Suppressor macrophage treated with lipopolysaccharide for 4 hours (primary cell): ENCODE measurements around the gene SLC3A2.

ENCODE experiments used
- DNase-seq: peaks from one replicate; pipeline ENCODE4 v3.0.0-alpha.2; 2020

SLC3A2 gene

DNA sequence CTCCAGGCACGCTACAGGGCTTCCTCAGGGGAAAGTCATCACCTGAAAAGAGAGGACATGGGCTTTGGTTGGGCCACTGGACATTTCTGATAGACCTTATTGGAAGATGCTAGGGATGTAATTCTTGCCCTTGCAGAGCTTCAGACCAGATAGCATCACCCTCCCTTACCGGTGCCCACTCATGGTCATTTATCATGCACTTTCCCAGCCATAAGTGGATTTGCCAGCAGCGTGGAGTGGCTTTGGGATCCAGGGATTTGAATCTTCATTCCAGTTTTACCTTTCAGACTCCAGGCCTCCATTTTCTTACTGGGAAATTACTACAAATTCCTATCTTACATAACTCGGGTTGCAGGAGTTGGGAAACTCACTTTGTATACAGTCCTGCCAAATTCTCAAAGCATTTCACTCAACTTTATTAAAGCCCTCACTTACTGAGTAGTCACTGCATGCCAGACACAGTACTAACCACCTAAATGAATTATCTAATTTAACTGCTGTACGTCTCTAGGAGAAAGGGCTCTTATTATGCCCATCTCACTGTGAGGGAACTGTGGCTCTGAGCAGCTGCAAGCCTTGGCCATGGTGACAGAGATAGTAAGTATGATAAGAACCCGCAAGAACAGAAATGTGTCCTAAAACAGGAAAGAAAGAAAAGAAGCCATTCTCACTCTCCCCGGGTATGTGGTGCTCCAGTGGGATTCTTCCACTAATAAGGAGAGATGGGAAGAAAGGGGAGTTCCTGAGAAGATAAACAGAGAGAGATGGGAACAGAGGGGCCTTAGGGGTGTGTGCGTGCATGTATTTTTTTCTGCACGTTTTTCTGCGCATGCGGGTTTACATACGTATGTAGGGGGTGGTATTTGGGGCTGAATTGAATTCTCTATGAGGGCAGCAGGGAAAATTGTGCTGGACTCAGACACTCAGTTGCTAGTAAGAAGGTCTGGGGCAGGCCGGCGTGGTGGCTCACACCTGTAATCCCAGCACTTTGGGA is 30.7 kb downstream of the SLC3A2 start:
- no peak for DNase-seq

DNA sequence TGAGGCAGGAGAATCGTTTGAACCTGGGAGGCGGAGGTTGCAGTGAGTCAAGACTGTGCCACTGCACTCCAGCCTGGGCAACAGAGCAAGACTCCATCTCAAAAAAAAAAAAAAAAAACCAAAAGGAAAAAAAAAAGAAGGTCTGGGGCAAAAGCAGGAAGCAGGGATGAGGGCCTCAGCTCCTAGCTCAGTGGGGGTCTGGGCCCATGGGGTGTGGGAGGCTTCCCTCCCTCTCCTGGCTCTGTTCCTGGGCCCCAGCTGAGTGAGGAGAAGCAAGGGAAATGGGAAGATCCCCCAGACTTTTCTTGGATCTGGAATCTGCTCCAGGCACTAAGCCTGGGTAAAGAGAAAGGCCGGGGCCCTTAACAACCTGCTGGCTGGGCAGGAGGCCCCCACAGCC is 31.6 kb downstream of the SLC3A2 start:
- DNase-seq, result no peak

DNA sequence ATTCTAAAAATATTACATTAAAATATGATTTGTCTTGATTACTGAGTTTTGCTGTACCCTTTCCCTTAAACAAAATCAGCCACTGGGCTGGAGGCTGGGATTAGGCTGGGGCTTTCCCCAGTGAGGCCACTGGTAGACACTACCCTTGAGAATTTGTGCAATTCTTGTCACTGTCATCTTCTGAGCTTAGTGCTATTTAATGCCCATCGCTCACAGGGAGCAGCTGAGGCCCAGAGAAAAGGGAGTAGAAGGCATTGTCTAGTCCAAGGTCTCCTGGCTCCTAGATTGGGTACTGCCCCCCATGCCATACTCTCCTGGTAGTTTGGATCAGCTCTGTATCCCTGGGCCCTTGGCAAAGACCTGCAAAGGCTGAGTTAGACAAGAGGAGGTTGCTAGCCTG is 33.7 kb downstream of the SLC3A2 start:
- DNase-seq, result no peak

DNA sequence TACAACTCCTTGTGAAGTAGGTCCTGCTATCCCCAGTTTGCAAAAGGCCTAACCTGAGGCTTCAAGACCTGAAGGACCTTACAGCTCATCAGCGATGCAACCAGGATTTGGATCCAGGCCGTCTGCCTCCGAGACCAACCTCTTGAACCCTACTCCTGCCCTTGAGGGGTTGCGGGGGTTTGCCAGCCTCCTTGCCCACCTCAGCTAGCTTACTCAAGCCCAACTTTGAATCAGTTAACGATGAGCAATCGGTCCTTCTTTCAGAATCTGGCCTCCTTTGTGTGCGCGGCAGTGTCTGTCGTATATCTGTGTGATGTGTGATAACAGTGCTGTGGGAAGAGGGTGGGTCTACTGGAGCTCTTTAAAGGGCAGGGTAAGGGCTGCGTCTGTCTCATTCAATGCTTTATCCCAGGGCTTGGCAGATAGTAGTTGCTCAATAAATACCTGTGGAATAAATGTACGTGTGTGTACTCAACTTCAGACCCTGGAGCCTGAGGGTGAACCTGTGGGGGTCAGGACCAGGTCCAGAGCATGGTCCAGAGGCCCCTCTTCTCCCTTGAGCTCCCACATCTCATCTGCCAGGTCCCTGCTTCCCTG is 37.3 kb downstream of the SLC3A2 start:
- no peak for DNase-seq

DNA sequence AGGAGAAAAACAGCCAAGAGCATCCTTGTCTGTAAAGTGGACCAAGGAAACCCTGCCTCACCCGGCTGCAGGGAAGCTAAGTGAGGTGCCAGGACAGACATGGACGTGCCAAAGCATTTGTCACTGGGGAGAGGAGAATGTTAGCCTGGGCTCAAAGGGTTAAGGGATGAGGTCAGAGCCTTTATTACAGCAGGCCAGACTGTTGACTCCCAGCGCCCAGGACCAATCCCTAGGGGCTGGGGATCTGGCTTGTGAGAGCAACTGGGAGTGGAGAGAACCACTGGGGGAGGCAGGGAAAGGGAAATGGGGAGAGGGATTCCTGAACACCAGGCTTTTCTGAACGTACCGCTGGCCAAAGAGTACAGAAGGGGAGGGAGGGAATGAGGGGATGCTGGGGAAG is 37.8 kb downstream of the SLC3A2 start:
- no peak for DNase-seq

DNA sequence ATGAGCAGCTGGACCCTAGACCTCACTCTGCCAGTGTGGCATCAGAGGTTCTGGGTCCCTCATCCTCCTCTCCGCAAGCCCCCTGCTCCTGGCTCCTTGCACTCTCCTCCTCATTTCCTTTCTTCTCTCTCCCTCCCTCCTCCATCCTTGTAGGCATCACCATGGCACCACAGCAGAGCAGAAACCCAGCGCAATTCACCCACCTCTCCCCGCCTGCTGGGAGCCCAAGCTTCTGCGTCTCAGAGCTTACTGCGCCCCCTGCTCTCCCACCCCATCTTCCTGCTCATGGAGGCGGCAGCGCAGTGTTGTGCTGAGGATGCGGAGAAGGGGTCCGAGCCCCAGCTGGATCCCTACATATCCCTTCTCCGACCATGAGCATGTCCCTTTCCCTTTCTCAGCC is 38.8 kb downstream of the SLC3A2 start:
- DNase-seq, result no peak

DNA sequence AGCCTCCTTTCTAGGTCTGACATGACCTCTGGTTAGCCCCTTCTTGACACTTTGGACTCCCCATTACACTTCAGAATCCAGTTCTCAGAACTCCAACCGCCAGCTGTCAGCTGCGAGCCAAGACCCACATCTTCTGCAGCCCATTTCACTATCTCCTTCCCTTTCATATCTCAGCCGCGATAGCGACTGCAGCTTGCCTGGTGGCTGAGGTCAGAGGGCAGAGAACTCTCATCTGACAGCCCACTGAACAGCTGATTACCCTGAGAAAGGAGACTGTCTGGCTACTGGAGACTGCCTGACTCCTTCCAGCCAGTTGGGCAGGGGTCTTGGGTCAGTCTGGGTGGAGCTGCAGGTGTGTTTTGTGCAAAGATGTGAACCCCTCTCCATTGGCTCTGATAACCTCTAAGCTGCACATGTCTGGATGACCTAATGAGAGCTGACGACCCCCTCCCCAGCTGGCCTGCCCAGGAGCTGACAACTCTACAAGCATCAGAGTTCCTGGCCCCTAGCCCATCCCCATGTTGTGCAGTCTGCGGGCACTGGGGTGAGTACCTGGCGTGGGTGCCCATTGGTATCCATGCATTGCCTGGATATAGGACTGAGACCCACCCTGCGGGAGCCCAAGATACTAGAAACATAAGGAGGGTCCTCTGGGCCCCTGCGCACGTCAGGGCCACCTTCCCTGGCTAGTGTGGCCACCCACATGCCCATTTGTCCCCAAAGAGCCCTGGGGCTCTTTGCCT is 39.4 kb downstream of the SLC3A2 start:
- no peak for DNase-seq

DNA sequence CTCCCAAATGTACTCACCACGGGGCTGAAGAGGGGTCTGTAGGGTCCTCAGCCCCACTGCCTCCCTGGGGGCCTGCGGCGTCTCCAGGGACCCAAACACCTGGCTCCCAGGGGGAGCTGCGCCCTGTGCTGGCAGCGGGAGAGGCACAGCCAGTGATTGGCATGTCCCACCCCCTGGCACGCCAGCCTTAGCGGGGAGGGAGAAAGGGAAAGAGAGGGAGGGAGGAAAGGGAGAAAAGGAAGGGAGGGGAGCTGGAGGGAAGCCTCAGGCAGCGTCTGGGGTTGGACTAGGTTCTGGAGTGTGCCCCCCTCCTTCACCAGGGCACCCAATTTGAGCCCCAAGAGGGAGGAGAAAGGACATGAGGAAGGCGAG is 40.5 kb downstream of the SLC3A2 start, which contains the start of gene CHRM1:
TSS of gene CHRM1 (minus strand) at position 163 of the 372 bp plus-strand sequence. CDS start 10,263 bp downstream, outside the sequence.
- no peak for DNase-seq

DNA sequence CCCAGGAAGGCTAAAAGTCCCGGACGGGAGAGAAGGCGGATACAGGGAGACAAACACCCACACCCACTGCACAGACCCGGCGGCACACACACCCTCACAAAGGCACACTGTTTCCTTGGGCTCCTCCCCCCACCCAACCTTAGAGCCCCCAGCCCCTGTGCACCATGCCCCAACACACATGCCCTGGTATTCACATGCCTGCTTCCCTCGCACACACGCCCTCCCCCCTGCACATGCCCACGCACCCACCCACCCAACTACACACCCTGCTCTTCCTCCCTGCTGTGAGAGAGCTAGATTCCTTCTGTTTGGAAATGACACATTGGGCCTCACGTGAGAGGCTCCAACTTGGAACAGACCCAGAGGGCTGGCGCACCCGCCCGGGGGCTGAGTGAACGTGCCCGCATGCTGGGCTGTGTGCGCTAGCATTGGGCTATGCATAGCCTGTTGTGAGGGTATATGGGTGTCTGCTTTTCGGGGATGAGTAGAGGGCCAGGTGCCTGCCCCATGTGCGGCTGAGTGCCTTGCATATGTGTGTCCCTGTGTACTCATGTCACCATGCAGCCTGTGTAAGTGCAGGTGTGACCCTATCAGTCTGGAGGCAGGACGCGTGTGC is 41.0 kb downstream of the SLC3A2 start:
- no peak for DNase-seq

DNA sequence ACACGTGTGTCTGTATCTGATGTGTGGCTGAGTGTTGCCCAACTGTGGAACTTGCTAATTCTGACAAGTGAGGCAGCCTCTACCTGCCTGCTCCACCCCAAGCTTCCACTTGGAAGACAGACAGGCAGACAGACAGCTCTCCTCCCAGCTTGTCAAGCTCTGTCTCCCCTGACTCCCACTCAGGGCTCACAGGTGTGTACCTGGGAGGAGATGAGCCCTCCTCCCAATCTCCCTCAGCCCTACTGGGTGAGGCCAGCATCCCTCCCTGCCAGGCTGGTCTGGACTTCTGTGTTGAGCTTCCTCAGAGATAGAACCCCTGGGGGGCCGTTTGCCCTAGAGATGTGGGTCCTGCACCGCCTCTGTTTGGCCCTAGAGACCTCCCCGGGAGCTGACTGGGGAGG is 41.5 kb downstream of the SLC3A2 start:
- no peak for DNase-seq

DNA sequence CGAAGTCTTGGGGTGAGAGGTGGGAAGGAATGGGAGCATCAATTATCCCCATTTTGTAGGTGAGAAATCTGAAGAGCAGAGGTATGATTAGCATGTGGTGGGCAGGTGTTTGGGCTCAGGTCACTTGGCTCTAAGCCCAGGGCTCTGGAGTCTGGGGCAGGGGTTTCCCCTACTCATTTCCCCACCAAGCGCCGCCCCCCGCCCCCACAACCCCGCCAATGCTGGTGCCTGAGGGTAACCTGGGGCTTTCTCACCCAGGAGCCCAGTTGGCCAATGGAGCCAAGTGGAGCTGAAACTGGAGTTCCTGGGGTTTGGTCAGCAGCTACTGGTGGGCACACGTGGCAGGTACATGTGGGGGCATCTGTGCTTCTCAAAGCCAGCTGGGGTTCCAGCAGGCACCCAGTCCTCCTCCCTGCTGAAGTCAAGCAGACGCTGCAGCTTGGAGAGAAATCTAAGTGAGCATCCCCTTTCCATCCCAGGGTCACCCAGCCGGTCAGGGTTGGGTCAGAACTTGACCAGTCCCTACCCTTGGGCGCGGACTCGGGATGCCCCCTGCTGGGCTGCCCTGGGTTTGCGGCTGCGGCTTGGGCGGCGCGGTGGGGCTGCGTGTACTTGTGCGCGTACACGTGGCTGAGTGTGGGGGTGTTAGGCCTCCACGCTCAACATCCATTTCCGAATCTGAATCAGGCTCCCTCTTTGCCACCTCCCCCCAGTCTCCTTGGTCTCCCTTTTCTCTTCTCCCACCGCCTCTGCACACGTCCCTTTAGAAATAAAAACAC is 42.1 kb downstream of the SLC3A2 start:
- DNase-seq, result peak; percentile 26

DNA sequence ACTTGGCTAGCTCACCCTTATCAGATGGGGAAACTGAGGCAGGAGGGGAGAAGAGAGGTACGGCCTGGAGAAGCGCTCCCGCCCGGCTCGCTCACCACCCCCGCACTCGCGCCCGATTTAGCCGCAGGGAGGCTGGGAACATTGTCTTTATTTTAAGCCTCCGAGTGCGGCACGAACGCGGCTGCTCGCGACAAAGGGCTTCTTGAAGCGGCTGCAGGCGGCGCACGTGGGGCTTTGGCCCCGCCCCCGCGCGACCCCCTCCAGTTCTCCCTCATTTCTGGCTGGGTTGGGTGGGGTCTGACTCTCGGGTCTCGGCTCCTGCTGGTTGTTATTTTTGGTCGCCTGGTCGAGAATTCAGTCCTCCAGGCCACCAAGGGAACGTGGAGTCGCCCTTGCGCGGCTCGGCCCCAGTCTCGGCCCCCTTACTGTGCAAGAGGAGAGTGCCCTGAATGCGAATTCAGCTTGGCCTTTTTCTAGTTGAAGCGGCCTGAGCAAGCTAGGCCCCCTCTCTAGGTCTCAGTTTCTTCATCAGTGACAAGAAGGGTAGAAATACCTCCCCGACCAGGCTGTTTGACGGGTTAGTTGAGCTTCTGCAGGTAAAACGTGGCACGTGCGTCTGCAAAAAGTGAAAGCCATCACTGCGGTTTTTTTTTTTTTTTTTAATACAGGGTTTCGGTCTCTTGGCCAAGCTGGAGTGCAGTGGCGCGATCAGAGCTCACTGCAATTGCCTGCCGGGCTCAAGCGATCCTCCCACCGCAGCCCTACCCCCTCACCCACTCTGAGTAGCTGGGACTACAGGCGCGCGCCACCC is 43.1 kb downstream of the SLC3A2 start:
- DNase-seq, result no peak

DNA sequence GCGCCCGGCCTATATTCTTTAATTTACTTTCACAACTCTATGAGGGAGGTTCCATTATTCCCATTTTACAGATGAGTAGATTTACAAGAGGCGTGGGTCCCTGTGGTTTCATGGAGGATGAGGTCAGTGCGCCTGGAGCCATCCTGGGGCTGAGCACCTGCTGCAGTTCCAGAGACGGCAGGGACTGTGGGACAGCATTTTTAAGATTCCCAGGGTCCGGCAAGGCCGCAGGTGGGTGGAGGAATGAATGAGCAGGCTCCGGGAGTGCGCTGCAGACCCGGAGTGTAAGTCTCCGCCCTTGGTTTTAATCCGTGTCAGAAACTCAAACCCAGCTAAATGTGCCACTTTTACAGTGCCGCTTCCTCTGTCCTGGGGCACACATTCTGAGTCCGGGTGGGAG is 44.6 kb downstream of the SLC3A2 start:
- no peak for DNase-seq

DNA sequence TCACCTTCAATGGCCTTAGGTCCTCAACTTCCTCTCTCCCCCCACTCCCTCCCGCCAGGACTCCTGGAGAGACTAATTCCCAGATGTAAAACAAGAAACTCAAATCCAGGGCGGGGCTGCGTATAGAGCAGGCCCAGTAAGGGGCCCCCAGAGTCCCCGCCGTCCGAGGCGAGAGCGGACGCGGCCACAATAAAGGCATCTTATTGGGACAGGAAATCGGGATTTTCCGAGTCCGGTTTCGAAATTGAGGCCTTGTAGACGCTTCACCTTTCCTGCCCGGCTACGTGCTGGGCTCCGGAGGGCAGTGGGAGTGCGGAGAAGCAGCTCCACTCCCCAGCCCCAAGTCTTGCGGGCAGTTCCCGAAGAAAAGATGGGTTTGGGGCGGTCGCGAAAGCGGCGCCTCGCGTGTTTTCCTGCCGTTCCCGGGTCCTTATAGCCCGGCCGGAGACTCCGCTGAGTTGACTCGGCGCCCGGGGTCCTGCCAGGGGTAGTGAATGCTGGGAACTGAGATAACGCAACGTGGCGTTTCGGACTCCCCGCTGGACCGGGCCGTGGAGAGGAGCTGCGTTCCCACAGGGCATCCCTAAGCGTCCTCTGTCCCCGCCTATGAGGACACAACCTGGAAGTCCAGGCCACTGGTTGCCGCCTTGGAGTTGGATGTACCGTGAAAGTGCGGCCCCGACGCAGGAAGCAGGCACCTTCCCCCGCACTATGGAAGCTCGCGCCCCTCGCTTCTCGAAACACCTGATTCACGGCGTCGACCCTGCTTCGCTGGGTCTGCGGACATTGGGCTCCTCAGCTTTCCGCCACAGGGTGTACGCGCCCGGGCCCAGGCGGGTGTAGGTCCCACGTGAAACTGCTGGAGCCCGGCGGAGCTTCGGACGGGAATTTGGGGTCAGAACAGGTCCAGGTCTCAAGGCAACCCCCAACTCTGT is 45.3 kb downstream of the SLC3A2 start:
- DNase-seq, result no peak

DNA sequence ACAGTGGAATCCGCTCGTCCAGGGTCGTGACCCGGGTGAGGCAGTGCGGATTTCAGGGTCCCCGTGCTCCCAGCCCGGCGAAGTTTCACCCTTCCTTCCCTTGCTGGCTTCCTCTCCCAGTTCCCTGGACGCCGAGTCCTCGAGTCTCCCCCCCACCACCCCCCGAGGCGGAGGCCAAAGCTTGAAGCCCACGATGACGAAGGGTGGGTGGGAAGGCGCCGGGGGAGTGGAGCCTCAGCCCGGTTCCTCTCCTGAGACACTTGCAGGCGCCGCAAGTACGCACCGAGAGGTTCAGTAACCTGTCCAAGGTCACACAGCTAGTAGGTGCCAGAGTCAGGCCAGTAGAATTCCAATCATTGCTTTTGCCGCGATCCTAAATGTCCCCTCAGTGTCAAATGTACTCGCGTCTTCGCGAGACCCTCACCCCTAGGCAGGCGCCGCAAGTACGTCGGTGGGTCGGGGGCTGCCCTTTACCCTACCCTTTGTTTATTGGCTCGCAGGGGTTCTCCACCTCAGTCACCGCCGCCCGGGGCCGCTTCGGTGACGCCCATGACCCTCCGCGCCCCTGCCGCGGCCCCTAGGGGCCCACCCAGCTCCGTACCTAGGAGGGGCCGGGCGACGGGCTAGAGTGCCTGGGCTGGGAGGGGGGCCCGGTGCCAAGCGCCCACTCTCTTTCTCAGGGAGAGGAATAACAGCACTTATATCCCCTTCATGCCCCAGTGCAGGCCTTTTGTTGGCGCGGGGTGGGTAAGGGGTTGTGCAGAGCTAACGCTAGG is 46.2 kb downstream of the SLC3A2 start:
- no peak for DNase-seq

DNA sequence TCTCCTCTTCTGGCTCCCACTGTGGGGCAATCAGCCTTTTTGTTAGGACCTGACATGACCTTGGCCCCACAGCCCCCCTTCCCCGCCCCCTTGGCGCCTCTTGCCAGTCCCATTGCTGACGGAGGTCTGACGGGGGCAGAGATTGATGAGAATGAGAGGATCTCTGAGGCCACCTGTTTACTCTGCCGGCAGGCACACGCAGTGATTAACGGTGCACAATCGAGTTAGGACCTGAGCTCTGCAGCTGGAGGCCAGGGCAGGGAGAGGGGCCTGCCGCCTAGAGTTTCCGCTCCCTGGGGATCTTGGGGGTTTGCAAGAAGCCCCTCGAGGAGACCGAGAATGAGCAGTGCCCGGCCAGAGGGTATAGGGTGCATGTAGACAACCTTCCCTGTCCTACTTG is 47.3 kb downstream of the SLC3A2 start:
- no peak for DNase-seq

DNA sequence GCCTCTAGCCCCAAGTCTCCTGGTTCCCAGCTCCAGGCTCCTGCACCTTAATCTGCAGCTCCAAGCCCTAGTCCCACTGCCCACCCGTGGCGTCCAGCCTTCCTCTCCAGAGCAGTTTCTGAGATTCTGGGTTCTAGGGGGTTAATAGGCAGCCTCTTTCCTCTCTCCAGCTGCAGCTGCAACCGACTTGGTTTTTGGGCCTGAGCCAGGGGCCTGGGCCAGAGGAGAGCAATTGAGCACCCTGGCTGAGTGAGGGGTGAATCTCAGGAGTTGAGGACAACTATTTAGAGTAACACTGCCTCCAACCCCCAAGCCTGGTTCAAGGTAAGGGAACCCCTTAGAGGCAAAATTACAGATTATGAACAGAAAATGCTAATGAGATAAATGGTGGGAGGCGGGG is 49.5 kb downstream of the SLC3A2 start:
- DNase-seq, result no peak

DNA sequence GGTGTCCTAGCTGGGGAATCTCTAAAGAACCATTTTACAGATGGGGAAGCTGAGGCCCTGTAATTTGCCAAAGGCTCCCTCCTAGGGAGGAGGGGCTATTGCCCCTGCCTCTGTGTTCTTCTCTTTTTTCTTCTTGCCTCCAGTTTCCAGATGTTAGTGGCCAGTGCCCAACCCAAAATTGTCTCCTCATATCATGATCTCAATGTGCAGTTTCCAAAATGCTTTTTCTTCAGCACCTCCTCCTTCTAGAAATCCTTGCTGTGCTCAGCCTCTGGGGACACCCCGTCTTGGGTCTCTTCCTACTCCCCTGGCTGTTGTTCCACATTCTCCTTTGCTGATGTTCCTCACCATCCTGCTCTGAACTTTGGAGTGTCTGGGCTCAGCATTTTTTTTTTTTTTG is 50.0 kb downstream of the SLC3A2 start:
- DNase-seq, result no peak

DNA sequence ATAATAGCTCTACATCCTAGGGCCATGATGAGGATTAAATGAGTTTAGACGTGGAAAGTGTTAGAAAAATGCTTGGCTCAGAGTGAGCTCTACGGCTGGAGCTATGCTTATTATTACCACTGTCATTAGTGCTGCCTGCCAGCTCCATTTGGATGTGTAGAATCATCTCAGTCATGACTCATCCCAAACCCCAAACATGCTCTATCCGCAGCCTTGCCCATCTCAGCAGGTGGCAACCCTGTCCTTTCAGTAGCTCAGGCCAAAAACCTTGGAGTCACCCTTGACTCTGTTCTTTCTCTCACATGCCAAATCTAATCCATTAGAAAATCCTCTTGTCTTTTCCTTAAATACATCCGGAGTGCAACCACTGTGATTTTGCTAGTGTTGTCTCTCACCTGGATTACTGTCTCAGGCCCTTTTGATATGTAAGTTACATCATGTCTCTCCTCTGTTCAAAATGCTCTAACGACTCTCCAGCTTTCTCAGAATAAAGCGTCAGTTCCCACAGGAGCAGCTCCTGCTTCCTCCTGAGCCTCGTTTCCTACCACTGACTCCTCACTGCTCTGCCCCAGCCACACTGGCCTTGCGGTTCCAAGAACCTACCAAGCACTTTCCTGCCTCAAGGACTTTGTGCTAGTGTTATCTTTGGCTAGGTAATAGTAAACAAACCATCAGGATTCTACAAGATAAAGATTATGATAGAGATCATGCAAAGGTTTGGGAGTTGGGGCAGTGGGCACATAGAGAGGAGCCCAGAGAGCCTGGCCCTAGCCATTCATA is 51.0 kb downstream of the SLC3A2 start:
- DNase-seq, result no peak
